ENCODE results near the gene NXN. TPM values are rescaled to one million over a fixed set of nuclear protein-coding genes. Genes with fewer than 3 reads are reported as not detected.
"Not testable (repeated sequence)": the region's sequence is repeated elsewhere in the genome, so short reads cannot be mapped to it uniquely, and the experiment has no call there.

Gene NXN
- total RNA-seq, 1 donor, result 124 TPM

DNA sequence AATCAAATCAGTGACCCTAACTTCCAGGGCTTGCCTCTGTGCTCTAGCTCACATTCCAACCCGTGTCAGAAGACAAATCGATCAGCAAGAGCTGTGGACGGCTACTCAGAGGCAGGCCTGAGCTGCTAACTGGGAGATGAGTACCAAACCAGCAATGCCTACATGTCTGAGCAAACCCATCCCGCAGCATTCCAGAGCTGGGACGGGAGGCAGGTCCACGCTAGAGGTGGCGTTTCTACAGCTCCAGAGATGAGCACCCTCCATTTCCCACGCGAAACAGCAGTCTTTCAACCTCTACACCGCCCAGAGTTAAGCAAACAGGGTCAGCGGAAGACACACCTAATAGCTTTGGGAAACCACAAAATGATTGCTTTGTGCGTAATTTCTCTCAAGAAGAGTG is 6.5 kb downstream of the NXN start:
- TF ChIP-seq, protein P1, sequence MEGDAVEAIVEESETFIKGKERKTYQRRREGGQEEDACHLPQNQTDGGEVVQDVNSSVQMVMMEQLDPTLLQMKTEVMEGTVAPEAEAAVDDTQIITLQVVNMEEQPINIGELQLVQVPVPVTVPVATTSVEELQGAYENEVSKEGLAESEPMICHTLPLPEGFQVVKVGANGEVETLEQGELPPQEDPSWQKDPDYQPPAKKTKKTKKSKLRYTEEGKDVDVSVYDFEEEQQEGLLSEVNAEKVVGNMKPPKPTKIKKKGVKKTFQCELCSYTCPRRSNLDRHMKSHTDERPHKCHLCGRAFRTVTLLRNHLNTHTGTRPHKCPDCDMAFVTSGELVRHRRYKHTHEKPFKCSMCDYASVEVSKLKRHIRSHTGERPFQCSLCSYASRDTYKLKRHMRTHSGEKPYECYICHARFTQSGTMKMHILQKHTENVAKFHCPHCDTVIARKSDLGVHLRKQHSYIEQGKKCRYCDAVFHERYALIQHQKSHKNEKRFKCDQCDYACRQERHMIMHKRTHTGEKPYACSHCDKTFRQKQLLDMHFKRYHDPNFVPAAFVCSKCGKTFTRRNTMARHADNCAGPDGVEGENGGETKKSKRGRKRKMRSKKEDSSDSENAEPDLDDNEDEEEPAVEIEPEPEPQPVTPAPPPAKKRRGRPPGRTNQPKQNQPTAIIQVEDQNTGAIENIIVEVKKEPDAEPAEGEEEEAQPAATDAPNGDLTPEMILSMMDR (IDR thresholded peaks at IDR 0.05; ENCODE audit: insufficient read depth, low read depth, low read length), result no peak
- no peak overlapping the region for H3K4me3 ChIP-seq (ENCODE audit: low read depth, low read length)
- no peak for DNase-seq (ENCODE audit: low read depth)

DNA sequence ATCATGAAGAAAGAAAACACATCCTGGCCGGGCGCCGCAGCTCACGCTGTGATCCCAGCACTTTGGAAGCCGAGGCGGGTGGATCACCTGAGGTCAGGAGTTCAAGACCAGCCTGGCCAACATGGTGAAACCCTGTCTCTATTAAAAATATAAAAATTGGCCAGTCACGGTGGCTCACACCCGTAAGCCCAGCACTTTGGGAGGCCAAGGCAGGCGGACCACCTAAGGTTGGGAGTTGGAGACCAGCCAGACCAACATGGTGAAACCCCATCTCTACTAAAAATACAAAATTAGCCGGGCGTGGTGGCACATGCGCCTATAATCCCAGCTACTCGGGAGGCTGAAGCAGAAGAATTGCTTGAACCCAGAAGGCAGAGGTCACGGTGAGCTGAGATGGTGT is 7.7 kb downstream of the NXN start:
- not testable (repeated sequence) for DNase-seq (ENCODE audit: low read depth)

DNA sequence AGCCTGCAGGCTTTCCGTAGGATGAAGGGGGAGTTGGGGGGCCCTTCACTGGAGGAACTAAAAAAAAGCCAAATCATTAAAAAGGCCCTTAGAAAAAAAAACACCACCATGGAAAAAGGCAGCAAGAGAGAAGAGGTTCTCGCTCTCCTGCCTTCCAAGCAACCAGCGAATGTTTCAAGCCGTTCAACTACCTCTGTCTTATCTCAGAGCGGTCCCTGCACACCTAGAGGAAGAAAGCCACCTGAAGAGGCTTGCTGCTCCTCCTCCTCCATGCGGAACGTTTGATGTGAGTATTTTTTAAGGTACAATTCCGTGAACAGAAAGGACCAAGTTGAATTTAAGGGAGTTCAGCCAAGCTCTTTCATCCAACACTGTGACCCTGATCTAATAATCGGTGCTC is 9.2 kb downstream of the NXN start:
- no peak for DNase-seq (ENCODE audit: low read depth)
- TF ChIP-seq, protein P1 (IDR thresholded peaks at IDR 0.05; ENCODE audit: insufficient read depth, low read depth, low read length), result no peak
- peak overlapping the region; percentile 47 for H3K4me3 ChIP-seq (ENCODE audit: low read depth, low read length)

More for the DNA sequence above, 7.7 kb downstream of the NXN start:
- not testable (repeated sequence) for H3K4me3 ChIP-seq (ENCODE audit: low read depth, low read length)

DNA sequence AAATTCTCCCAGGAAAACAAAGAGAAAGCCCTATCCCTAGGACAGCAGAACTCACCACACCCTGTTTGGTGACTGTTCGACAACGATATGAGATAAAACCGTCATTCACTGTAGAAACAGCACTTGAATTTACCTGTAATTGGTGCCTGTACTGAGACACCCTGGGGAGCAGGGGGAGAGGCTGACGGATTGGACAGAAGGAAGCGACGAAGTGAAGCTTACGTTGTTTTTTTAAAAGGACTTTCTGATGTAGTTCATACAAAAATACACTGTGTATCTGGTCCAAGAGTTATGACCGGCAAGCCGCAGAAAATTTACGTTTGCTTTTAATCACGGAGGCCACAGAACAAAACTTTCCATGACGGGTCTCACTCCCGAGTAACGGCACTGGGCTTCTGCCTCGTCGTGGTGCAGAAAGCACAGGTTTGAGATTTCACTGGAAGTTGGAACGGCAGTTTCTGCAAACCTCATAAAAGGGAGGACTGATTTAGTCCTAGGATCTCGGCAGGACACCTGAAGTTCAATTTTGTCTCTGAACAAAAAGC is 9.7 kb downstream of the NXN start:
- TF ChIP-seq, protein P1 (IDR thresholded peaks at IDR 0.05; ENCODE audit: insufficient read depth, low read depth, low read length), result no peak
- DNase-seq (ENCODE audit: low read depth), result peak; percentile 84
- H3K4me3 ChIP-seq (ENCODE audit: low read depth, low read length), result peak overlapping the region; percentile 47

DNA sequence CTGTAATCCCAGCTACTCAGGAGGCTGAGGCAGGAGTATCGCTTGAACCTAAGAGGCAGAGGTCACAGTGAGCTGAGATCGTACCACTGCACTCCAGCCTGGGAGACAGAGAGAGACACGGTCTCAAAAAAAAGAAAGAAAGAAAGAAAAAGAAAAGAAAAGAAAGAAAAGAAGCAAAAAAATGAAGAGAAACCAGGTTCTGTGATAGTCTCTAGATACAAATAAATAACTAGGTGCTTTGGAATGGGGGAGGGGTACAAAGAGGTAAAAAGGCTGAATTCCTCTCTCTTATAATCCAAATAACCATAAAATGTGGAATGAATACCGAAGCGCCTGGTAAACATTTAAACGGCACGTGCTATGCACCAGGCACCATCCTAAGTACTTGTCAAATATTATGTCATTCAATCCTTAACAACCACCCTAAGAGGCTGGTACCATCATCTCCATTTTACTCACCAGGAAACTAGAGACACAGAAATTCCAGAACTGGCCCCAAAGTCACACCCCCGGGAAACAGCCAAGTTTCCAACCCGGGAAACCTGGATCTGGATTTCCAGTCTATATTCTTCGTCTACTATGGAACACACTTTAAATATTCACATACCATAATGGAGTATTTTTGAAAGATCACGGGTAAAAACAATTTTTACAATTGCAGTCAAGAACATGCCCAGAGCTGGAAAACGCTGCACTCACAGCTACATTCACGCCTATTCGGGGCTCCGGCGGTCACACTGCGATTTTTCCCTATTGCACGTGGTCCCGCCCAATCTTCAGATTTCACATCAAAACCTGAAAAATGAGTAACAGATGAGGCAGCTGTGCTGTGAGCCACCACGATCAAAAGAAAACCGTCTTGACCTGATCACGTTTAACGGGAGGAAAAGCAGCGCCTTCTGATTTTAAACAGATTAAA is 10.5 kb downstream of the NXN start:
- TF ChIP-seq, protein P1 (IDR thresholded peaks at IDR 0.05; ENCODE audit: insufficient read depth, low read depth, low read length), result no peak
- H3K4me3 ChIP-seq (ENCODE audit: low read depth, low read length), result peak overlapping the region; percentile 47
- DNase-seq (ENCODE audit: low read depth), result peak; percentile 63

DNA sequence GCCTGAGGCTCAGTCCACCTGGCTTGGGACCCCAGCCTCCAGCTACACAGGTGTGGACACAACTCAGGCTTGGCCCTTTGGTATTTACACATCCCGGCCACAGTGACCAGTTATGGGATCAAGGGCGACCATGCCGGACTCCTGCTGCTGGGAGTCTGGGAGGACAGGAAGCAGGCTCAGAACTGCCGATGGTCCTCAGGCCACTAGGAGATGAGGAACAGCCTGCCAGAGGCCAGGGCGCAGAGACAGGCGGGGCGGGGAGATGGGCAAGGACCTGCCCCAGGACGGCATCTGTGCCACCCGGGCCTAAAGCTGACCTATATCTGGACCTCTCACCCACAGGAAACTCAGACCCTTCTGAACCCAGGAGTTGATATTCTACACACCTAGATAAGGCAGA is 12.5 kb downstream of the NXN start:
- no peak for DNase-seq (ENCODE audit: low read depth)
- TF ChIP-seq, protein P1 (IDR thresholded peaks at IDR 0.05; ENCODE audit: insufficient read depth, low read depth, low read length), result no peak
- no peak overlapping the region for H3K4me3 ChIP-seq (ENCODE audit: low read depth, low read length)

DNA sequence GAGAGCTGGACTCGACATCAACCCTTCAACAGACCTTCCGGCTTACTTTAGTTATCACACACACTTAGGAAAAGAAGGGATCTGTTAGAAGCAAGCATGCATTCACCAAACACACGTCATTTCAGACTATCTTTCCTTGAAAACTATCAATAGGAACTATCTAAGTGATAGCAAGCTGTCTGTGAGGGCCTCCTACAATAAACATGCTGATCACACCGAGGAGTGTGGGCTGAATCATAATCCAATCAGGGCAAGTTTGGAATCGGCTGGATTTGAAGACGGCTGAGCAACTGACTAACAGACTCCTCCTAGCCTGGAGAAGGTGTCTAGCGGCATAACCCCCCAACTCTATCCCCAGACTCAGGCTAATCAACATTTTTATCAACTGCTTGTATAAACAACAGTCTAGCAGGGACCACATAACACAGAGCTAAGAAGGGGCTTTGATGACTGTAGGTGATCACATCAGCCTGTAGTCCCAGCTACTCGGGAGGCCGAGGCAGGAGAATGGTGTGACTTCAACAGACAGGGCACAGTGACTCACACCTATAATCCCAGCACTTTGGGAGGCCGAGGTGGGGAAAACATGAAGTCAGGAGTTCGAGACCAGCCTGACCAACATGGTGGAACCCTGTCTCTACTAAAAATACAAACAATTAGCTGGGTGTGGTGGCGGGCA is 14.1 kb downstream of the NXN start:
- peak; percentile 91 for DNase-seq (ENCODE audit: low read depth)

More for the DNA sequence above, 14.1 kb downstream of the NXN start:
- peak overlapping the region; percentile 5 for H3K4me3 ChIP-seq (ENCODE audit: low read depth, low read length)
- TF ChIP-seq, protein P1 (IDR thresholded peaks at IDR 0.05; ENCODE audit: insufficient read depth, low read depth, low read length), result no peak

Measured in fibroblast of villous mesenchyme (primary cell).